Ramos (cell line): ENCODE data around the gene GPR176.

ENCODE experiments used
- in situ Hi-C: fragments of 300-500 bp; cut with MboI; formaldehyde crosslinking; loops from one replicate; pipeline ENCODE4 v1.14.3; 2022; ENCODE audit warnings: low sequenced_read_pairs; ENCODE audit not compliant: unreplicated experiment

The GPR176 gene

GRCh38 chr15:39788800-39789565, 131.1 kb downstream of the GPR176 start:
- in situ Hi-C loops = loop anchor here (5.0 kb wide), 1 partner anchor 483 kb away; no protein-coding TSS in a partner anchor

GRCh38 chr15:39788108-39788507, 132.0 kb downstream of the GPR176 start:
- in situ Hi-C loops = loop anchor here (5.0 kb wide), 1 partner anchor 484 kb away; no protein-coding TSS in a partner anchor

- in situ Hi-C loops = loop anchor here (5.0 kb wide), 1 partner anchor 485 kb away; no protein-coding TSS in a partner anchor
Observed at GRCh38 chr15:39787479-39787878, 132.6 kb downstream of the GPR176 start.

- in situ Hi-C loops = loop anchor here (5.0 kb wide), 1 partner anchor 486 kb away; no protein-coding TSS in a partner anchor
Observed at GRCh38 chr15:39786447-39787056, 133.5 kb downstream of the GPR176 start.

- in situ Hi-C loops = loop anchor here (5.0 kb wide), 1 partner anchor 486 kb away; no protein-coding TSS in a partner anchor
Observed at GRCh38 chr15:39785841-39786240, 134.2 kb downstream of the GPR176 start.

GRCh38 chr15:39785139-39785538, 134.9 kb downstream of the GPR176 start:
- in situ Hi-C loops = loop anchor here (5.0 kb wide), 1 partner anchor 487 kb away; no protein-coding TSS in a partner anchor

GRCh38 chr15:39784638-39785037, 135.4 kb downstream of the GPR176 start:
- in situ Hi-C loops = loop anchor here (5.0 kb wide), 1 partner anchor 488 kb away; no protein-coding TSS in a partner anchor

- in situ Hi-C loops = no loop called here
Observed at GRCh38 chr15:39784125-39784524, 135.9 kb downstream of the GPR176 start.

GRCh38 chr15:39783244-39783820, 136.7 kb downstream of the GPR176 start:
- in situ Hi-C loops = no loop called here

- in situ Hi-C loops = no loop called here
Observed at GRCh38 chr15:39782441-39783138, 137.5 kb downstream of the GPR176 start, which contains the start of gene FSIP1. TSS of gene FSIP1 (minus strand) at chr15:39782841. CDS start at chr15:39776524, 6,317 bp downstream.

- in situ Hi-C loops = no loop called here
Observed at GRCh38 chr15:39781967-39782302, 138.1 kb downstream of the GPR176 start.

GRCh38 chr15:39781147-39781966, 138.7 kb downstream of the GPR176 start:
- in situ Hi-C loops = no loop called here

- in situ Hi-C loops = no loop called here
Observed at GRCh38 chr15:39778021-39778420, 142.0 kb downstream of the GPR176 start.

GRCh38 chr15:39777496-39777895, 142.6 kb downstream of the GPR176 start:
- in situ Hi-C loops = no loop called here

- in situ Hi-C loops = no loop called here
Observed at GRCh38 chr15:39776068-39776467, 144.0 kb downstream of the GPR176 start.

GRCh38 chr15:39774688-39775267, 145.3 kb downstream of the GPR176 start:
- in situ Hi-C loops = no loop called here

GRCh38 chr15:39770748-39771689, 149.0 kb downstream of the GPR176 start:
- in situ Hi-C loops = no loop called here

- in situ Hi-C loops = no loop called here
Observed at GRCh38 chr15:39767921-39768320, 152.1 kb downstream of the GPR176 start.
